Measurements from ENCODE around the gene BHLHE40.
"Not testable (repeated sequence)": the region's sequence is repeated elsewhere in the genome, so short reads cannot be mapped to it uniquely, and the experiment has no call there.

DNA sequence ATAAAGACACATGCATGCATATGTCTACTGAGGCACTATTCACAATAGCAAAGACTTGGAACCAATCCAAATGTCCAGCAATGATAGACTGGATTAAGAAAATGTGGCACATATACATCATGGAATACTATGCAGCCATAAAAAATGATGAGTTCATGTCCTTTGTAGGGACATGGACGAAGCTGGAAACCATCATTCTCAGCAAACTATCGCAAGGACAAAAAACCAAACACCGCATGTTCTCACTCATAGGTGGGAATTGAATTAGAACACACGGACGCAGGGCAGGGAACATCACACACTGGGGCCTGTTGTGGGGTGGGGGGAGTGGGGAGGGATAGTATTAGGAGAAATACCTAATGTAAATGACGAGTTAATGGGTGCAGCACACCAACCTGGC is 7.8 kb upstream of the BHLHE40 start:
- TF ChIP-seq, protein P1, sequence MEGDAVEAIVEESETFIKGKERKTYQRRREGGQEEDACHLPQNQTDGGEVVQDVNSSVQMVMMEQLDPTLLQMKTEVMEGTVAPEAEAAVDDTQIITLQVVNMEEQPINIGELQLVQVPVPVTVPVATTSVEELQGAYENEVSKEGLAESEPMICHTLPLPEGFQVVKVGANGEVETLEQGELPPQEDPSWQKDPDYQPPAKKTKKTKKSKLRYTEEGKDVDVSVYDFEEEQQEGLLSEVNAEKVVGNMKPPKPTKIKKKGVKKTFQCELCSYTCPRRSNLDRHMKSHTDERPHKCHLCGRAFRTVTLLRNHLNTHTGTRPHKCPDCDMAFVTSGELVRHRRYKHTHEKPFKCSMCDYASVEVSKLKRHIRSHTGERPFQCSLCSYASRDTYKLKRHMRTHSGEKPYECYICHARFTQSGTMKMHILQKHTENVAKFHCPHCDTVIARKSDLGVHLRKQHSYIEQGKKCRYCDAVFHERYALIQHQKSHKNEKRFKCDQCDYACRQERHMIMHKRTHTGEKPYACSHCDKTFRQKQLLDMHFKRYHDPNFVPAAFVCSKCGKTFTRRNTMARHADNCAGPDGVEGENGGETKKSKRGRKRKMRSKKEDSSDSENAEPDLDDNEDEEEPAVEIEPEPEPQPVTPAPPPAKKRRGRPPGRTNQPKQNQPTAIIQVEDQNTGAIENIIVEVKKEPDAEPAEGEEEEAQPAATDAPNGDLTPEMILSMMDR (IDR thresholded peaks at IDR 0.05), result not testable (repeated sequence)
- not testable (repeated sequence) for TF ChIP-seq POLR2A (IDR thresholded peaks at IDR 0.05)
